AG04450 (cell line): ENCODE measurements around the gene CCNY. TPM values are rescaled to one million over a fixed set of nuclear protein-coding genes. Genes with fewer than 3 reads are reported as not detected.
"Not testable (repeated sequence)": the region's sequence is repeated elsewhere in the genome, so short reads cannot be mapped to it uniquely, and the experiment has no call there.

ENCODE experiments used
- CTCF ChIA-PET: fragments of 300-600, 350-600 bp; formaldehyde crosslinking; extraction: SDS; loops from one replicate; lab custom pipeline; 2022; ENCODE audit warnings: antibody characterized with exemption, inconsistent platforms; lab: Charles Lee
- POLR2A ChIA-PET: fragments of 350-600 bp; formaldehyde crosslinking; extraction: SDS; loops from one replicate; lab custom pipeline; 2021; ENCODE audit warnings: antibody characterized with exemption, inconsistent platforms; lab: Yijun Ruan, JAX
- DNase-seq: peaks from one replicate; pipeline ENCODE4 v3.0.0-alpha.2; 2011; ENCODE audit warnings: low read depth, low spot score
- H3K27ac ChIP-seq: one replicate; pipeline ENCODE4 v1.5.1; 2012; ENCODE audit warnings: low read depth, low read length, control low read depth
- H3K27me3 ChIP-seq: one replicate; pipeline ENCODE4 v1.6.0; 2012; ENCODE audit warnings: low read length; ENCODE audit not compliant: control insufficient read depth, insufficient read depth
- H3K4me3 ChIP-seq: 2 replicates; pipeline ENCODE4 v1.5.1; 2011; ENCODE audit warnings: mild to moderate bottlenecking, low read depth, low read length, control low read depth
- H3K9me3 ChIP-seq: 2 replicates; pipeline ENCODE4 v1.5.1; 2012; ENCODE audit warnings: low read length; ENCODE audit not compliant: control insufficient read depth, insufficient read depth
- polyA plus RNA-seq: library from polyadenylated mRNA; depleted of rRNA; stranded (reverse); fragments of >200 nt; gene quantifications from 2 replicates; pipeline ENCODE4 v1.2.3, GENCODE V29; 2011
- TF ChIP-seq, protein P1 (sequence below): IDR thresholded peaks from 2 replicates; pipeline ENCODE4 v1.5.1; 2011; ENCODE audit warnings: low read depth, low read length, control low read depth, inconsistent platforms

CCNY gene
- polyA plus RNA-seq, 1 experiment: 90.2 TPM

DNA sequence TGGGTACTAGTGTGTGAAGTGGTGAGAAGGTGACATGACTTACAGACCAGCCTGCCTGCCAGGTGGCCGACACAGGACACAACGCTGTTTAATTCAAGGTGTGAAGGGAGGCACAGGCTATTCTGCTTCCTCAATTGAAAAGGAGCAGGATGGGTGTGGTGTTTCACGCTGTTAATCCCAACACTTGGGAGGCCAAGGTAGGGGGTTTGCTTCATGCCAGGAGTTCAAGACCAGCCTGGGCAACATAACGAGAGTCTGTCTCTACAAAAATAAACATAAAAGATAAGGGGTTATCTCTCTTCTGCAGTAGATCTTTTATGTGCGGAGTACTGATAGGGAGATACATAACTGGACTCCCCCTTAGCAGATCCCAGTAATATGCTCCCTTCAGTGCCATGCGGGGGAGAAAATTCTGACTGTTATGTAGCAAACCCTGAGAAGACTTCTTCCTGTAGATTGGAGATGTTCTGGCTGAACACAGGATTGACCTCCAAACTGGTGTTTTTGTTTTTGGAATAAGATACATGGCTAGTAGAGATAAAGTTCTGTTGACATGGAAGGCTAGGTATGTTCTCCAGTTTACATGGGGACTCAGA lies 63.2 kb downstream of the CCNY start:
- TF ChIP-seq, protein P1, sequence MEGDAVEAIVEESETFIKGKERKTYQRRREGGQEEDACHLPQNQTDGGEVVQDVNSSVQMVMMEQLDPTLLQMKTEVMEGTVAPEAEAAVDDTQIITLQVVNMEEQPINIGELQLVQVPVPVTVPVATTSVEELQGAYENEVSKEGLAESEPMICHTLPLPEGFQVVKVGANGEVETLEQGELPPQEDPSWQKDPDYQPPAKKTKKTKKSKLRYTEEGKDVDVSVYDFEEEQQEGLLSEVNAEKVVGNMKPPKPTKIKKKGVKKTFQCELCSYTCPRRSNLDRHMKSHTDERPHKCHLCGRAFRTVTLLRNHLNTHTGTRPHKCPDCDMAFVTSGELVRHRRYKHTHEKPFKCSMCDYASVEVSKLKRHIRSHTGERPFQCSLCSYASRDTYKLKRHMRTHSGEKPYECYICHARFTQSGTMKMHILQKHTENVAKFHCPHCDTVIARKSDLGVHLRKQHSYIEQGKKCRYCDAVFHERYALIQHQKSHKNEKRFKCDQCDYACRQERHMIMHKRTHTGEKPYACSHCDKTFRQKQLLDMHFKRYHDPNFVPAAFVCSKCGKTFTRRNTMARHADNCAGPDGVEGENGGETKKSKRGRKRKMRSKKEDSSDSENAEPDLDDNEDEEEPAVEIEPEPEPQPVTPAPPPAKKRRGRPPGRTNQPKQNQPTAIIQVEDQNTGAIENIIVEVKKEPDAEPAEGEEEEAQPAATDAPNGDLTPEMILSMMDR: no peak
- Histone ChIP-seq H3K27me3 (no peaks in the 10 kb centered on the region), H3K9me3 (peaks cover 7% of the 10 kb centered on the region; the same call in 1 of the 2 replicates), H3K27ac (no peak overlapping the region), H3K4me3 (no peak overlapping the region)
- ChIA-PET CTCF (interaction anchor here (0.6 kb wide), 1 partner anchor 137 kb away, joined by 3 read pairs; no protein-coding TSS in a partner anchor), POLR2A (no interaction called here)
- no peak for DNase-seq

DNA sequence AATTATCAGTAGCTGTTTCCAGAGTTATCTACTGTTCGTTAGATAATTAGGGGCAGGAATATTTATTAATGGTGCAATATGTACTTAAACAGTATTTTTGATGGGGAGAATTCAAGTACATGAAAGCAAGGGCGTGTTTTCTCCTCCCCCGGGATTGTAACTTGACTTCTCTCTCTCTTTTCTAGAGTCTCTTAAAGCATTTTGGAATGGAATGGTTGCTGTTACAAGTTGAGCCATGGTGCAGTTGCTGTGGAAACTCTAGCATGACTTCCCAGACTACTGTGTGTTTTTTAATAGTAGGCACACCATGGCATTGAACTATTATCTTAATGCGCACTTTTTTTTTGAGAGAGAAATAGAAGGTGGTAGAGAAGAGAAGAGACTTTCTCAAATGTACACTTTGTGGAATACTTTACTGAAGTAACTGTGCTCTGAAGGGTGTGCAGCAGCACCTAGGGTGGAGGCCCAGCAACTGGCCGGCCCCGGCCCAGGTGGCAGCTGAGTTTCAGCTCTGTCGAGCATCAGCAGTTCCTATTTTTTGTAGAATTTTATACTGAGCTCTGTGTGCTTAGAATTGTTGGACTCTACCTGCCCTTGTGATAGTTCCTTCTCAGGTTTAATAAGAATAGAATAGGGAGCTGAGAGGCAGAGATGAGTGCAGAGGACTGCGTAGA lies 64.4 kb downstream of the CCNY start:
- no peak for DNase-seq
- Histone ChIP-seq H3K4me3 (no peak overlapping the region), H3K27me3 (no peaks in the 10 kb centered on the region), H3K9me3 (peaks cover 7% of the 10 kb centered on the region; the same call in 1 of the 2 replicates), H3K27ac (no peak overlapping the region)
- TF ChIP-seq, protein P1: no peak
- ChIA-PET POLR2A (no interaction called here), CTCF (no interaction called here)

DNA sequence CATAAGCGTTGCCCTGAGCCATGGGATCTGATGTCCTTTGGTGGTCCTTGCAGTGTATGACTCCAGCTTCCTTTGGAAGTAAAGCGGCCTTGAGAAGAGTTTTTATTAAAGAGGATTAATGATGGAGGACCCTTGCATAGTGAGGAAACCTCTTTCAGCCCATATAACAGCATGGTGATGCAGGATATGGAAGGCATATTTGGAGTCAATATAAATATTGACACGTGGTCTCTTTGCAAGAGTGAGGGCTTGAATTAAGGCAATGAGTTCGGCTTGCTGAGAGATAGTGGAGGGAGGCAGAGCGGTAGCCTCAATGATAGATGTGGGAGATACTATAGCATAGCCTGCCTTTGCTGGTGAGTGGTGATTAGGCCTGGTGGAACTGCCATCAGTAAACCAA lies 67.2 kb downstream of the CCNY start:
- CTCF ChIA-PET, H3K4me3 ChIP-seq, H3K9me3 ChIP-seq, POLR2A ChIA-PET, H3K27me3 ChIP-seq, DNase-seq, H3K27ac ChIP-seq: not testable (repeated sequence)

DNA sequence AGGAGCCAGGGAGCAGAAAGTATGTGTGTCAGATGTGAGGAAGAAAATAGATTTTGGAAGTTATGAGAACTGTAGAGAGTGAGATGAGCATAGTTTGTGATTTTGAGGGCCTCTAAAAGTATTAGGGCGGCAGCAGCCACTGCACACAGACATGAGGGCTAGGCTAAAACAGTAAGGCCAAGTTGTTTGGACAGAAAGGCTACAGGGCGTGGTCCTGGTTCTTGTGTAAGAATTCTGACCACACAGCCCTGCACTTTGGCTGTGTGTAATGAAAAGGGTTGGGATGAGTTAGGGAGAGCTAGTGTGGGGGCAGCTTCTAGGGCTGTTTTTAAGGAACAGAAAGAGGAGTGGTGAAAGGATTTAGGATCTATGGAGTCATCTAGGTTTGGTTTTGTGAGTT lies 67.8 kb downstream of the CCNY start:
- not testable (repeated sequence) for H3K27me3 ChIP-seq, H3K27ac ChIP-seq

DNA sequence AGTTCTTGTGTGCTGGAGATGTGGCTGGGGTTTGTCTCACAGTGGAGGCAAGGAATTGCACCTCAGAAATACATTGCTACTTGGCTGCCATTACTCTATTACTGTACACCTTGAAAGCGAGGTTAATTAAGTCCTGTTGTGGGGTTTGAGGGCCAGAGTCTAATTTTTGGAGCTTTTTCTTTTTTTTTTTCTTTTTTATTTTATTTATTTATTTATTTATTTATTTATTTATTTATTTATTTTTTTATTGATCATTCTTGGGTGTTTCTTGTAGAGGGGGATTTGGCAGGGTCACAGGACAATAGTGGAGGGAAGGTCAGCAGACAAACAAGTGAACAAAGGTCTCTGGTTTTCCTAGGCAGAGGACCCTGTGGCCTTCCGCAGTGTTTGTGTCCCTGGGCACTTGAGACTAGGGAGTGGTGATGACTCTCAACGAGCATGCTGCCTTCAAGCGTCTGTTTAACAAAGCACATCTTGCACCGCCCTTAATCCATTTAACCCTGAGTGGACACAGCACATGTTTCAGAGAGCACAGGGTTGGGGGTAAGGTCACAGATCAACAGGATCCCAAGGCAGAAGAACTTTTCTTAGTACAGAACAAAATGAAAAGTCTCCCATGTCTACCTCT lies 69.8 kb downstream of the CCNY start:
- H3K4me3 ChIP-seq, H3K9me3 ChIP-seq, POLR2A ChIA-PET, CTCF ChIA-PET, H3K27me3 ChIP-seq, H3K27ac ChIP-seq, DNase-seq: not testable (repeated sequence)

More for the DNA sequence above, 67.8 kb downstream of the CCNY start:
- H3K4me3 ChIP-seq, CTCF ChIA-PET, POLR2A ChIA-PET, DNase-seq, H3K9me3 ChIP-seq: not testable (repeated sequence)

DNA sequence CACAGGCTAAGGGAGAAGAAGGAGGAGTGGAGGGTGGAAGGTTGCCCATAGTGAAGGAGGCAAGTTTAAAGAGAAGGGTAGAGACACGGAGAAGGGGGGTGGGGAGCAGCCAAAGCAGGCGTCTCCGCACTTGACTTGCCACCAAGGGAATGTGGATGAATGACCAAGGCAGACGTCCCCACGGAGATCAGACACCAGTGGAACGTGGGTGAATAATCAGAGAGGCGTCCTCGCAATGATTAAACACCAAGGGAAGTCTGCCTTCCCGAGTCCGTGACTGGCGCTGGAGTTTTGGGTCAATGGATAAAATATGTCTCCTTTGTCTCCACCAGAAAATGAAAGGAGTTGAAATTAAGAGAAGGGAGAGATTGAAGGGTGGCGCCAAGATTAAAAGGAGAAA lies 71.4 kb downstream of the CCNY start:
- DNase-seq, CTCF ChIA-PET: not testable (repeated sequence)

More for the DNA sequence above, 71.4 kb downstream of the CCNY start:
- POLR2A ChIA-PET, H3K27me3 ChIP-seq, H3K9me3 ChIP-seq, H3K4me3 ChIP-seq, H3K27ac ChIP-seq: not testable (repeated sequence)
